ENCODE measurements around the gene FMO5. TPM values are rescaled to one million over a fixed set of nuclear protein-coding genes. Genes with fewer than 3 reads are reported as not detected.
"Not testable (repeated sequence)": the region's sequence is repeated elsewhere in the genome, so short reads cannot be mapped to it uniquely, and the experiment has no call there.

Gene FMO5
- total RNA-seq, 1 donor from 2014 or later: 0.82 TPM

GRCh38 chr1:147202576-147202975, 22.6 kb downstream of the FMO5 start:
- Histone ChIP-seq H3K79me2 (ENCODE audit: low read depth) (no peaks in the 10 kb centered on the region), H3K27ac (no peak overlapping the region), H3K4me3 (no peak overlapping the region), H3F3A (ENCODE audit: low read depth) (no peaks in the 10 kb centered on the region), H3K27me3 (no peaks in the 10 kb centered on the region), H3K4me1 (peaks cover 7% of the 10 kb centered on the region), H3K9me3 (ENCODE audit: low read depth) (no peaks in the 10 kb centered on the region), H2AFZ (replicated peaks) (no peak overlapping the region), H3K4me2 (no peak overlapping the region), H4K20me1 (ENCODE audit: low read depth) (no peaks in the 10 kb centered on the region), H3K36me3 (no peaks in the 10 kb centered on the region), H3K9ac (no peak overlapping the region)
- Mint-ChIP-seq H3K27ac (no peak overlapping the region), H3K27me3 (ENCODE audit: insufficient read depth, low read depth) (no peaks in the 10 kb centered on the region), H3K4me3 (no peak overlapping the region), H3K36me3 (no peaks in the 10 kb centered on the region), H3K9me3 (no peaks in the 10 kb centered on the region), H3K4me1 (no peaks in the 10 kb centered on the region)
- TF ChIP-seq EZH2 (IDR thresholded peaks at IDR 0.05): no peak
- TF ChIP-seq CTCF (IDR thresholded peaks at IDR 0.05): no peak
- no peak for TF ChIP-seq EZH2phosphoT487 (IDR thresholded peaks at IDR 0.05)
- no peak for DNase-seq (ENCODE audit: low spot score)

- no peak overlapping the region for H3K27ac Mint-ChIP-seq
- H3K4me3 Mint-ChIP-seq: no peak overlapping the region
- H3K36me3 Mint-ChIP-seq: no peaks in the 10 kb centered on the region
- H3K4me1 ChIP-seq: peaks cover 7% of the 10 kb centered on the region
- no peaks in the 10 kb centered on the region for H3K9me3 ChIP-seq (ENCODE audit: low read depth)
- no peak overlapping the region for H3K9ac ChIP-seq
- no peaks in the 10 kb centered on the region for H3K9me3 Mint-ChIP-seq
- no peaks in the 10 kb centered on the region for H3K36me3 ChIP-seq
- H2AFZ ChIP-seq (replicated peaks): no peak overlapping the region
- no peak for DNase-seq (ENCODE audit: low spot score)
- no peak overlapping the region for H3K4me2 ChIP-seq
- H4K20me1 ChIP-seq (ENCODE audit: low read depth): no peaks in the 10 kb centered on the region
- TF ChIP-seq EZH2phosphoT487 (IDR thresholded peaks at IDR 0.05): no peak
- no peak for TF ChIP-seq EZH2 (IDR thresholded peaks at IDR 0.05)
- no peak for TF ChIP-seq CTCF (IDR thresholded peaks at IDR 0.05)
- no peaks in the 10 kb centered on the region for H3K27me3 ChIP-seq
- no peaks in the 10 kb centered on the region for H3K79me2 ChIP-seq (ENCODE audit: low read depth)
- no peaks in the 10 kb centered on the region for H3K4me1 Mint-ChIP-seq
- no peak overlapping the region for H3K4me3 ChIP-seq
- H3K27me3 Mint-ChIP-seq (ENCODE audit: insufficient read depth, low read depth): no peaks in the 10 kb centered on the region
- H3K27ac ChIP-seq: no peak overlapping the region
- H3F3A ChIP-seq (ENCODE audit: low read depth): no peaks in the 10 kb centered on the region
Measured at GRCh38 chr1:147201786-147202185, 23.4 kb downstream of the FMO5 start.

- Mint-ChIP-seq H3K4me1 (no peaks in the 10 kb centered on the region), H3K9me3 (no peaks in the 10 kb centered on the region), H3K27me3 (ENCODE audit: insufficient read depth, low read depth) (no peaks in the 10 kb centered on the region), H3K36me3 (no peaks in the 10 kb centered on the region), H3K27ac (no peak overlapping the region), H3K4me3 (no peak overlapping the region)
- Histone ChIP-seq H3K4me1 (peaks cover 7% of the 10 kb centered on the region), H3K4me2 (no peak overlapping the region), H3K4me3 (no peak overlapping the region), H3F3A (ENCODE audit: low read depth) (no peaks in the 10 kb centered on the region), H3K27ac (no peak overlapping the region), H3K36me3 (no peaks in the 10 kb centered on the region), H3K9me3 (ENCODE audit: low read depth) (no peaks in the 10 kb centered on the region), H3K79me2 (ENCODE audit: low read depth) (no peaks in the 10 kb centered on the region), H2AFZ (replicated peaks) (no peak overlapping the region), H3K27me3 (no peaks in the 10 kb centered on the region), H4K20me1 (ENCODE audit: low read depth) (no peaks in the 10 kb centered on the region), H3K9ac (no peak overlapping the region)
- no peak for TF ChIP-seq EZH2phosphoT487 (IDR thresholded peaks at IDR 0.05)
- no peak for TF ChIP-seq EZH2 (IDR thresholded peaks at IDR 0.05)
- TF ChIP-seq CTCF (IDR thresholded peaks at IDR 0.05): no peak
- no peak for DNase-seq (ENCODE audit: low spot score)
Measured at GRCh38 chr1:147201276-147201675, 23.9 kb downstream of the FMO5 start.

GRCh38 chr1:147197324-147197723, 27.8 kb downstream of the FMO5 start:
- not testable (repeated sequence) for H3K27me3 Mint-ChIP-seq (ENCODE audit: insufficient read depth, low read depth); H3F3A ChIP-seq (ENCODE audit: low read depth); H3K36me3 Mint-ChIP-seq; DNase-seq (ENCODE audit: low spot score); H3K27me3 ChIP-seq; H3K9me3 ChIP-seq (ENCODE audit: low read depth); H2AFZ ChIP-seq (replicated peaks); H3K9ac ChIP-seq; H3K9me3 Mint-ChIP-seq; H3K4me1 ChIP-seq; H4K20me1 ChIP-seq (ENCODE audit: low read depth); H3K27ac Mint-ChIP-seq; H3K4me3 Mint-ChIP-seq; H3K4me3 ChIP-seq; H3K4me2 ChIP-seq; H3K4me1 Mint-ChIP-seq; H3K27ac ChIP-seq; H3K79me2 ChIP-seq (ENCODE audit: low read depth); H3K36me3 ChIP-seq

Data from neural progenitor cell (in vitro differentiated cells).